ENCODE data around the gene NPDC1.
A peak's percentile ranks its signal among the peaks of the same experiment; 100 is the strongest.

NPDC1 gene

DNA sequence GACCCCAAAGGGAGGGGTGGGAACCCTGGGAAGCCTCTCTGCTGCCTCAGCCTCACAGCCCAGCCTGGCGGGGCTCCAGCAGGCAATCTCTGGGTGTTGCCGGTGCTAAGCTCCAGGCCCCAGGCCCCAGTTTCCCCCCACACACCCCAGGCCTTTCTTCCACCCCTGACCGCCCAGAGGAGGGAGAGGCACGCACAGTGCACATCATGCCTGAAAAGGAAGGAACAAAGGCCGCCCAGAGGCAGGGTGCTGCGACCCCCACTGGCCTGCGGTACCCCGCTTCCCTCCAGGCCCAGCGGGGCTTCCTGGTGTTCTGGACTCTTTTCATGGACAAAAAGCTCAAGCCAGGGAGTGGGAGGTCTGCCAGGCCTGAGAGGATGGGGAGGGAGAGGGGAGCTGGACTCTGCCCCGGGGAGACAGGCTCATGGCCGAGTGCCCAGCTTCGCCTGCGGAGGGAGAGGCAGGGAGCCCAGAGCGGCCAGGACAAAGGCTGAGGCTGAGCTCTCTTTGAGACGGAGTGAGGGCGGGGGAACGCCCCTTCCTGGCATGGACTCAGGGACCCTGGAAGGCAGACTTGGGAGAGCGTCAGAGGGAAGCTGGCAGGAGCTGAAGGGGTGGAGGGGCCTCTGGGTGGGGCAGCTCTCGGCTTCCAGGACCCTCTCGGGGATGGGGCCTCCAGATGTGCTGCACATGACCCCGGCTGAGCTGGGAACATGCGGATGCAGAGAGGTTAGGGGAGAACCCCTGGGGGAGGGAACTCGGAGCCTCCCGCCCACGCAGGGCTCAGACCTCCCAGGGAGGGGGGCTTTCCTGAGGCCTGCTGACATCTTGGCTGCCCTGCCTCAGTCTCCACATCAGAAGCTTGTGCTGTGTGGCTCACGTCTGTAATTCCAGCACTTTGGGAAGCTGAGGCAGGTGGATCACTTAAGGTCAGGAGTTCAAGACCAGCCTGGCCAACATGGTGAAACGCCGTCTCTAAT, 9.7 kb upstream of the NPDC1 start:
- peak; percentile 95 for DNase-seq

DNA sequence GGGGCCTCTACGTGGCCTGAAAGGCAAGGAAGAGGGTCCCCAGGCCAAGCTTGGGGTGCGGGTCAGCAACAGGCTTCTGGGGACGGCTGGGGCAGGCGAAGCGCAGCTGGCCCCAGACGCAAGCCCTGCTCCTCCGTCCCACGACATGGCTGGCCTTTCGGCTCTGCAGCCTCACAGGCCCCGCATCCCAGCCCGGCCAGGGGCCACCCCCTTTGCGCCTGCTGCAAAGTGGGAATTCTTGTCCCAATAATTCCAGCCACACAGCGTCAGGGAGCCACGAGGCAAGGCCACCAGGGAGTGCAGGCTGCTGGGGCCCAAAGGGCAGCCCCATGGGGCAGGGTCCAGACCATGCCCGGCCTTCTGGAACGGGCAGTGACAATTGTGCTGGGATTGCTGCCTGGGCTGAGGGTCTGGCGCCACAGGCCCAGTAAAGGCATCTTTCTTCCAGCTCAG, 9.0 kb upstream of the NPDC1 start:
- no peak for DNase-seq

DNA sequence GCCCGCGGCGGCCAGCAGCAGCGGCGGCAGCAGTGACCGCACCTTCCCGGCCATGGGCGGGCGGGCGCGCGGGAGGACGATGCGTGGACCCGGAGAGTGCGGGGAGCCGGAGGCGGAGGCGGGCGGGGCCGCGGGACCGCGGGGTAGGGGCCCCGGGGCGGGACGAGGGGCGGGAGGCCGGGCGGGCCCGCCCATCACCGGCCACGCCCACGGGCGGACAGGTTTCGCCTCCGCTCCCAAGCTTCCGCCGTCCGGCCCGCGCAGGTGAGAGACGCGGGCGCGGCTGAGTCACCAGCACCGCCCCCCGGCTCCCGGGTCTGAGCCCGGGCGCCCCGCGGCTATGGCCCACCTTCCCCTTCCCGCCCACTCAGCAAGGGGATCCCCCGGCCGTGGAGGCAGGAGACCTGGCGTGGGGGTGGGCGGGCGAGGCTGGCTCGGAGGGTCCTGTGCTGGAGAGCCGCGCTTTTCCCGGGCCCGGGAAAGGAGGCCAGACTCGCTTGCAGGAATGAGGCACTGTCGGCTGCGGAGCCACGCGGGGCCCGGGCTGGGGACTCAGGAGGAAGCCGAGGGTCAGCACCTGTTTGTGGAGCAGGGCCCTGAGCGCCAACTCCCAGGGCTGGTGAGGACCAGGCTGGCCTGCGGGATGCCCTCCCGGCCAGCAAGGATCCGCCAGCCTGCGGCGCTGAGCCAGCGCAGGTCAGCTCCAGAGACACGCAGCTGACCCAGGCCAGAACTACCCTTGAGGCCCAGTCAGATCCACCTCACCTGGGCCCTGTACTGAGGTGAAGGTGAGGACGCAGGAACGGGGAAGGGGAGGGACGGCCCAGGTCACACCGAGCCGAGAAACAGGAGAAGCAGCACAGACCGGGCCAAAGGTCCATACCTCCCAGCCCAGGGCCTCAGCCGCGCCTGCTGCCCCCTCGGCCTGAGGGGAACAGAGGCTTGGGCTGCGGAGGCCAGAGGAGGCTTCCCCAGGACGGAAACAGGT, 8.3 kb upstream of the NPDC1 start, which contains the start of gene ENTPD2:
Gene ENTPD2, minus strand, starts transcription at position 118 of the 988 bp plus-strand sequence. Its CDS starts 64 bp downstream, at position 54.
- DNase-seq = no peak

DNA sequence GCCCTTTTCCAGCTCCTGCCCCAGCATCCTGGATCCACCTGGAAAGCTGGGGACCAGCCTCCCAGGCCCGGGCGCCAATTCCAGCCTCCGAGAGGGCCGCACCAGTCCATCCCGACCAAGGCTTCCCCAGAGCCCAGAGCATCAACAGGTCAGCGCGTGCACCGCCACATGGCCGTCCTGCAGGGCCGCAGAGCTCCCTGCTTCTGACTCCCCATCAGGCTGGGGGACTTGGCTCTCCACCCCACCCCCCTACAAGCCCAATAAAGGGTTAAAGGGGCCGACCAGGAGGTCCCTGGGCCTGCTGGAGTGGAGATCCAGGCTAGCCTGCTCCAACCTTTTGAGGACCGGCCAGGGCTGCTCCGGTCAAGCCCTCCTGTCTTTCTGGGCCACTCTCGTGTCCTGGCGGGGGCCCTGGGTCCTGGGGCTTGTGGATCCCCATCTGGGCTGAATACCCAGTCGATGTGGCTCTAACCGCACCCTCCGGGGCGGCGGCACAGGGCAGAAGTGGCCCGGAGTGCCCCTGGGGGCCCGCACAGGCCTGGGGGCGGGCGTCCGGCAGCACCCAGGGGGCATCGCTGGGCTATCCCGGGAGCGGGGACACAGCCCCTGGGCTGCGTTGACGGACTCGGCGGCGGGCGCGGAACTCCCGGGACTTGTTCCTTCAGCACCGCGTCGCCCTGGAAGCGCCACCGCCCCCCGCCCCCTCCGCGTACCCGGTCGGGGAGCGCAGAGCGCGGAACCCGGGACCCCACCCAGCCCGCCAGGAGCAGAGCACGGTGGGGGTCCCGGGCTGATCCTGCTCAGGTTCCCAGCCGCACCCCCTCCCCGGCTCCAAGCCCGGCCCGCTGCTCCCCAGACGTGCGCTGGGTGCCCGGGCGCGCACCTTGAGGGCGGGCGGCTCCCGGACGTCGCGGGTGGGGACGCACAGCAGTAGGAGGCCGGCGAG, 7.3 kb upstream of the NPDC1 start:
- no peak for DNase-seq

DNA sequence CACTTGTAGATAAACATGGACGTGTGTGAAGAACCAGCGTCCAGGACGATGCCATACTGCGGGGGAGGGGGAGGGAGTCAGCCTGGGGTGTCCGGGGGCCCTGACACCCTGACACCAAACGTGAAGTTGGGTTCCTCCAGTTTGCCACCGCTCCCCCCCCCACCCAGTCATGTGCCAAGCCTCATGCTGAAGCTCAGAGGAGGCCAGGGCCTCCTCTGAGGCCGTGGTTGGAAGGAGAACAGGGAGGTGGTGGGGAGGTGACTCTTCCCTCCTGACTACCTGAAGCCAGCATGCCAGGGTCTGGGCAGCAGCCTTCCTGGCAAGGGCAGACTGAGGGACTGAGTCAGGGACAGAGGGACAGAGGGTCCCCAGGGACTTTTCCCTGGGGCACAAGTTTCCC, 6.3 kb upstream of the NPDC1 start:
- no peak for DNase-seq

DNA sequence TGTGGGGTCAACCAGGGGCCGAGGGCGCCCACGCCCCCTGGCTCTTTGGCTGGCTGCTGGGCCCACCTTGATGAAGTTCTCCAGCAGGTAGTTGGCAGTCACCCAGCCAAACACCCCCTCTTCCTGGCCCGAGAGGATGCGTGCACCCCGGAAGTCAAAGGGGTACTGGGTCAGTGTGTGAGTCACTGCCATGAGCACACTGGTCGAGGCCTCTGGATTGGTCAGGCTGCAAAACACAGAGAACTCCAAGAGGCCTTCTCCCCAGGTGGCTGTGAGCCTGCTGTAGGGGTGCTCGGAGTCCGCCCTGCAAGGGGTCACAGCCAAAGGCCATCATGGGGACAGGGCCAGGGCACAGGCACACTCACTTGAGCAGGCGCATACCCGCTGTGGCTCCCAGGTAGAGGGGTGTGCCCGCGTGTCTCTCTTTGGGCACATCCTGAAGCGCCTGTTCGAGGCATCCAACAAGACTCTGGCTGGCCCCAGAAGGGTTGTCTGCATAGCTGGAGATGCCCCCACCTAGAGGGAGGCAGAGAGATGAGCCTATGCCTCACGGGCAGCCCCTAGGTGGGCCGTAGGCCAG, 5.3 kb upstream of the NPDC1 start:
- no peak for DNase-seq

DNA sequence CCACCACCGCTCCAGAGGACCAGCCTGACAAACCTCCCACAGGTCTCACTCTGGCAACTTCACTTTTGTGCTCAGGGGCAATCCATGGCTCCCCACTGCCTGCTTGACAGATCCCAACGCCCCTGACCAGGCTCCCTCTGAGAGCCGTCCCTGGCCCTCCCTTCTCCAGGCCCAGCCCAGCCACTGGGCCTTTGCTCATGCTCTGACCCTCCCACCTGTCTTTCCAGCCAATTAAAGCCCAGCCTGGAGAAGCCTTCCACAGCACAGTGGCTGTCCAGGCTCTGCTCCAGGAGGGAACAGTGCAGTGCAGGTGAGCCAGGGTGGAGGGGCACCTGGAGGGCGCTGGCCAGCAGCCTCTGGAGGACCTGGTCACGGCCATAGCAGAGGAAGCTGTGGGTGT, 4.6 kb upstream of the NPDC1 start:
- DNase-seq = no peak

DNA sequence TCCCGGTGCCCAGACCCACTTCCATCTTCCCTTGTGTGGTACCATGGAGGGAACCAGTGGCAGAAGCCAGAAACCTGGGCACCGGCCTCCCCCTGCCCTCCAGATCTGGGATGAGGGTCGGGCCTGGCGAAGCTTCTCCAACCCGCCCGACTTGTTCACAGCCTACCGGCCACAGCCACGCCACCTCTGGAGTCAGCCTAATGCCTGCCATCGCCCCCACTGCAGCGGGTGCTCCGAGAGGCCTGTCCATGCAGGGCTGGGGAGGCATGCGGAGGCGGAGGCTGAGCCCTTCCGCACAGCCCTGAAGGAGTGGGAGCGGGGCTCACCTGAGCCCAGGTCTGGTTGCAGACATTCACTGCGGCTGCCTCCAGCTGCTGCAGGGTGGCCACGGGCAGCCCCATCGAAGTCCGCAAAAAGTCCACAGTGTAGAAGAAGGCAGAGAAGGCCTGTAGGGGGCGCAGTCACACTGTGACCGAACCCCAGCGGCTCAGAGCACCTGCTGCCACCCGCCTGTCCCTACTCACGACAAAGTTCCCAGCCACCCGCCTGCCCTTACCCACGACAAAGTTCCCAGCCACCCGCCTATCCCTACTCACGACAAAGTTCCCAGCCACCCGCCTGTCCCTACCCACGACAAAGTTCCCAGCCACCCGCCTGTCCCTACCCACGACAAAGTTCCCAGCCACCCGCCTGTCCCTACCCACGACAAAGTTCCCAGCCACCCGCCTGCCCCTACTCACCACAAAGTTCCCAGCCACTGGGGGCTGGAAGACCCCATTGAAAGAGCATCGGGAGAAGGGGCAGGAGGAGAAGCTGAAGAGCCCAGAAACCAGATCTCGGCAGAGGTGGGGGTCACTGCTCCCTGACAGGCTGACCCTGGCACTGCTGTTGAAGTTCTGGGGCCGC, 3.8 kb upstream of the NPDC1 start:
- peak; percentile 61 for DNase-seq

DNA sequence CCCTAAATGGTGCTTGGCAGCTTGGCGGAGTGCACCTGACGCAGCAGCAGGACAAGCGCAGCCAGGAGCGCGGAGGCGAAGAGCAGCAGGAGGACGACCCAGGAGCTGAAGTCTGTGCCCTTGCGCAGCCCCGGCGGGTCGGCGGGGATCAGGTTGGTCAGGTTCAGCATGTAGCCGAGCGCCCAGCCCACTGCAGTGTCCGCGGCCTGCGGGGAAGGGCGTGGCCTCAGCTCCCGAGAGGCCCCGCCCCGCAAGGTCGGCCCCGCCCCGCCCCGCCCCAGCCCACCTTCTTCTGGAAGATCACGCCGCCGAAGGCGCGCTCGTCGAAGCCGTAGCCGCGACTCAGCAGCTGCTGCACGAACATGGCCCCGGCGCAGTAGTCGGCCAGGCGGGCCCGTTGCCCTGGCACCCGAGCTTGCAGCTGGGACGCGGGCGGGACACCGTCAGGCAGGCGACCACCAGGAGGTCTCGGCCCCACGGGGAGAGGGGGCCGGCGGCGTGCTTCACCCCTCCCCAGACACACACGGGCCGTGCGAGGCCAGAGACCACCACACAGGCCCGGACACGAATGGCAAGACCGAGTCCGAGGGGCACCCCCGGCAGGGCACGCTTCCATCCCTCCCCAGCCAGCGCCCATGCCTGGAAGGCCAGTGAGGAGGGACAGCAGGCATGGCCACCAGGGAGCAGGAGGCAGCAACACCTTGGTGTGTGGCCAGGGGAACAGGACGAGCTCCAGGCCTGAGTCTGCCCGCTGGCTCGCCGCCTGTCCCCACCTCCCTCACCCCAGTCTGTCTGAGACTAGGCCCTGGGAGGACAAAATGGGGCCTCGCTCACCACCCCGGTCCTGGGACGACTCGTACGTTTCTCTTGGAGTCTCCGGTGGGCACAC, 2.9 kb upstream of the NPDC1 start:
- no peak for DNase-seq

DNA sequence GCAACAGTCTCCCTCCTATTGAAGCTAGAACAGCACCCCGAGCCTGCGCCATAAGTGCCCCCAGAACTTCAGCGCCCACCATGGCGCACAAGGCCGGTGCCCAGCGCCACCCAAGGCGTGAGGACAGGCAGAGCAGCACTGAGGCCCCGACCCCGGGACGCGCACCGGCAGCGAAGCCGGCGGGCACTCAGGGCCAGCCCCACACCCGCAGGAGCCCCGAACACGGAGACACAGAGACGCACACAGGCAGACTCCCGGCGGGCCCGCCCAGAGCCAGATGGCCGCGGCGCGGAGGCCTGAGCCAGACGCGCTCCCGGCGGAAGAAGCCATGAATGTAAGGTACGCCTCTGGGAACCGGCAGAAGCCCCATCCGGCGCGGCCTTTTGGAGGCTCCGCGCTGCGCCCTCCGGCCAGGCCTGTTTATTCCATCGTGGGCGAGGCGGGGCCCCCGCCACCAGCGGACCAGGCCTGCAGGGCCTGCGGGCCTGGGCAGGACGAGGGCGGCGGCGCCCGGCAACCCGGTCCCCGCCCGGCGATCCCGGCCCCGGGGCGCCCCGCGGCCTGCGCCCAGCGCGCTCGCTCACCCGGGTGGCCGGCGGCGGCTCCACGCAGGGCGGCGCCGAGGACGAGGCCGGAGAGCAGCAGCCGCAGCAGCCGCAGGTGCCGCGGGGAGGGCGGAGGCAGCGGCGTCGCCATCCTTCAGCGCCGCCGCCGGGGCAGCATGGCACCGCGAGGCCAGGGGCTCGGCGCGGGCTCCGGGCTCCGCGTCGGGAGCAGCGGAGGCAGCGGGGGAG, 486 bp downstream of the NPDC1 start:
- no peak for DNase-seq

DNA sequence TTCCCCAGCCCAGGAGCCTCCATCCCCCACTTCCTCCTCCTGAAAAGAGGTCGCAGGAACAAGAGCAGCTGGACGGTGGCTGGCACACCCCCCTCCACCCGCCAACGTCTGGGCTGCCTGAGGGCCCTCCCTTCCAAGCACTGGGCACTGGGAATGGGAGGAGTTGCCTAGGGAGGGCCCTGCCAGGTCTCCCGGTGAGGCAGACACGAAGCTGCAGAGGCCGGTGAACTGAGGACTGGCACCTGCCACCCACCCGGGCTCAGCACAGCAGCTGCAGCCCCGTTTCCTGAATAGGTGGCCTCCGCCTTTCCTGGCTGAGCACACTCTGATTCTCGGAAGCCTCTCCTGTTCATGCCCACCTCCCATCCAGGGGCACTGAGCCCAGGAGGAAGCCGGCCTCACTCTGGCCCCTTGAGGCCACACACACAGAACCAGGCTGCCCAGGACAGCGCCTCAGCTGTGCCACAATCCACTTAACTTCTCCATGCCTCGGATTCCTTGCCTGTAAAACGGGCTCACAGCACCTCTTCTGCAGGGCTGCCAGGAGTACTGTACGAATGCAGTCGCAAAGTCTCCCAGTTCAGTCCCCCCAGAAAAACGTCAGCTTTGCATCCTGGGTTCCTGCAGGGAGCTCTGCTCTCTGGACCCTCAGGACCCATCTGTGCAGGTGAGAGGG, 1.3 kb downstream of the NPDC1 start:
- peak; percentile 32 for DNase-seq

DNA sequence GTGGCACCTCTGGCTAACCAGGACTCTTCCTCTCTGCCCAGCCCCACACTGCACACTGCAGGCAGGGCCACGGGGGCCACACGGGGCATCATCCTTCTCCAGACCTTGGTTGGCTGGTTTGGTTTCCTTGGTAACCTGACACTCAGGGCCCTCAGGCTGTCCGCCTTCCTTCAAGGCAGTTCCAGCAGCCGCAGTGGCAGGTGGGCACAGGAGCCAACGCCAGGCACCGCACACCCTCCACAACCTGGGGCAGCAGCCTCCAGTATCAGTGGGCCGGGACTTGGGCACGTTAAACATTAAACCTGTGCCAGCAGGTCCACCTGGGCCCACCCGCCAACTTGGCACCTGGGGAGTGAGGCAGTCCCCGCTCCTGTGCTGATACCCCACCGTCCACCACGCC, 1.9 kb downstream of the NPDC1 start:
- DNase-seq = no peak

DNA sequence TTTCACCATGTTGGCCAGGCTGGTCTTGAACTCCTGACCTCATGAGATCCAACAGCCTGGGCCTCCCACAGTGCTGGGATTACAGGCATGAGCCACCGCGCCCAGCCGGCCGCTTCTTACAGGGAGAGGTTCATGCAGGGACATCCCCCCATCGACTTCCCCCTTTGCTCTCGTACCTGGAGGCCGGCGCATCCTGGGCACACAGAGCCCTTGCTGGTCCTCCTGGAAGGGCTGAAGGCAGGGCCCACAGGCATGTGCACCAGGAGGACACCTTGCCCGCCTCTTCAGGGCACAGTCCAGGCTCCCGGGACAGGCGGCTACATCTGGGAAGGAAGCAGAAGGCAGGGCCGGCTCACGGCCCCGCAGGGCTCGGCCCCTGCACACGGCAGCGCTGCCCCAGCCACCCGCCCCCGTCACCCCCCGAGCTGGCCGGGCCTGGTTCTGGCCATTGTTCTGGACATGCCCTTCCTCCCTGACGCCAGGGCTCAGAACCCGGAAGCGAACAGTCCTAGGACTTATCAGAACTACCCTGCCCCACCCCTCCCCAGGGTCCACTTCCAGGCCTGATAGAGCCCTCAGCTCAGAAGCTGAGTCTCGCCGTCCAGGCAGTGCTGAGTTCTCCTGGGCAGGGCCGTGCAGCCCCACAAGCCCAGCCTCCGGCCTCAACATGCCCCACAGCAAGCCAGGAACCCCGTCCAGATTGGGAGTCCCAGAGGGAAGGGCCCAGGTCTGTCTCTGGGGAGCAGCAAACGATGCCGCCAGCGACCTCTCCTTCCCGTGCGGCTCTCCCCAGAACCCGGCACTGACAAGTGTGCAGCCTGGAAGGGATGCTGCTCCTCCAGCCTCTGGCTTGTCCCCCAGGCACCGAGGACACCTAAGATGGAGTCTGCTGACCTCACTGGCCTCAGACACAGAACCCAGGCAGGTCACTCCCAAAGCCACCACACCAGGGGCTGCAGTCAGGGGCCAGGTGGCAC, 2.9 kb downstream of the NPDC1 start:
- no peak for DNase-seq

DNA sequence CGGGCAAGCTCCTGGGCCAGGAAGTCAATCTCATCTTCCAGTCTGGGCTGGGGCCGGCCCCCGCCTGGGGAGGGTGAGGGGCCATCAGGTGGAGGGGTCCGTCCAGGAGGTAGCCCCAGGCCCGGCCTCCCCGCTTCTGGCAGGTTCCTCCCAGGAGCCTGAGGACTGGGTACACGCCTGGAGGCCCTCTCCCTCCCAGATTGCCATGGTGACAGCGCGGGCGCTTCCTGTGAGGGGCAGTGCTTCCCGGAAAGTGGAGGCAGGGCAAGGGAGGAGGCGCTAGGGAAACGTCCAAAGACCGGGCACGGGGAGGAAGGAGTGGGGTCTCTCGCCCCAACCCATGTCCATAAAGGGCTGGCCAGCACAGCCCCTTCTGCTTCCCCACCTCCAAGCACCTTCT, 4.9 kb downstream of the NPDC1 start:
- DNase-seq = no peak

DNA sequence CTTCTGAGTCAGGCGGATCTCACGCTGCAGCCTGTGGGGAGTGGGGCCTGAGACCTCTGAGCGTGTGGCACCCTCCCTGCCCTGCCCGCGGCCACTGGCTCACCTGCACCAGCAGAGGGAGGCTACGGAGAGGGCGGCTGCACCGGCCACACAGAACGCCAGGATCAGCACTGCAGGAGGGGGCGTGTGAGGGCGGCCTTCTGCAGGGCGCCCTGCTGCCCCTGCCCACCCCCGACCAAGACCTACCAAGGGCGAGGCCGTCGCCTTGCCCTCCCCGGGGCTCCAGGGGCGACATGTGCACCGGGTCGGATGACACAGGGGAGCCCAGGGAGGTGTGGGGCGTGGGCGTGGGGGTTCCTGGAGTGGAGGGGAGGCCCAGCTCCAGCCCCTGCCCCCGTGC, 5.4 kb downstream of the NPDC1 start:
- DNase-seq = no peak

DNA sequence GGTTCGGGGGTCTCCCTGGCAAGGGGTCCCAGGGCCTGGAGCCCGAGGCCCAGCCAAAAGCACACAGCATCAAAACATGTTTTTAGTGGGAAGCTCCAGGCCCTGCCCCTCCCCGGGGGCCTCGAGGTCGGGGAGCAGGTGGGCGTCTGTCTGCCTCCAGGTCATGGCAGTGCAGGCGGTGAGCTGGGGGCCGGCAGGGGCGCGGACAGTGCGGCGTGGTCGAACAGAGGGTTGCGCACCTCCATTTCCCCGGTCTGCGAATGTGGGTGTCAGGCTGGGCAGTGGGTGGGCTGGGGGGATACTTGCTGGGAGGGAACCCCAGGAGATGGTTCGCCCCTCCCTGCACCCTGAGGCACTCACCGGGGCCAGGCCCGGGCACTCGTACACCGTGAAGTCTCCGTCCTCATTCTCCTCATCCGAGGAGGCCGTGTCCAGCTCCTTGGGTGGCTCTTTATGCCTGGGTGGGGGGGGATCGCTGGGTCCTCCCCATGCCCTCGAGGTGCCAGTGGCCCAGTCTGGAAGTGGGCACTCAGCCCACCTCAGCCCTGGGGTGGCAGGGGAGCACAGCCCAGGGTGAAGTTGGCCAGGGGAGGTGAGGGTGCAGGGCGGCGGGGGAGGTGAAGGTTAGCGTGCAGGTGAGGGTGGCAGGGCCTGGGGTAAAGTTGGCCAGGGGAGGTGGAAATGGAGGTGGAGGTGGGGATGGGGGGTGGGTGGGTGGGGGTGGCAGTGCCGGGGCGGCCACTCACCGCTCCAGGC, 6.2 kb downstream of the NPDC1 start:
- no peak for DNase-seq

Measured in NCI-H1092 (cell line).